Activated T-helper 9 cell treated with anti-CD3 and anti-CD28 coated beads, Interleukin-2, amount 50 U/mL, for 16 hours (primary cell): Measurements from ENCODE around the gene SULT1A2.
"Not testable (repeated sequence)": the region's sequence is repeated elsewhere in the genome, so short reads cannot be mapped to it uniquely, and the experiment has no call there.

Experiments used
- DNase-seq: peaks from one replicate; pipeline ENCODE4 v3.0.0-alpha.2; 2020; ENCODE audit warnings: low read depth

The SULT1A2 gene

GRCh38 chr16:28558456-28558855, 38.4 kb downstream of the SULT1A2 start:
- no peak for DNase-seq

- no peak for DNase-seq
Measured at GRCh38 chr16:28556914-28557320, 39.9 kb downstream of the SULT1A2 start.

GRCh38 chr16:28555561-28555960, 41.3 kb downstream of the SULT1A2 start:
- no peak for DNase-seq

GRCh38 chr16:28554634-28555423, 42.0 kb downstream of the SULT1A2 start:
- no peak for DNase-seq

- DNase-seq: peak; percentile 87
Measured at GRCh38 chr16:28553776-28554633, 42.8 kb downstream of the SULT1A2 start, which contains the start of gene SGF29. TSS of gene SGF29 (plus strand) at chr16:28553920. CDS start at chr16:28581070, 27,150 bp downstream.

GRCh38 chr16:28549301-28549899, 47.5 kb downstream of the SULT1A2 start:
- DNase-seq: no peak

- DNase-seq: no peak
Measured at GRCh38 chr16:28548306-28548802, 48.5 kb downstream of the SULT1A2 start.

- no peak for DNase-seq
Measured at GRCh38 chr16:28546626-28547025, 50.2 kb downstream of the SULT1A2 start.

GRCh38 chr16:28545964-28546363, 50.9 kb downstream of the SULT1A2 start:
- DNase-seq: not testable (repeated sequence)

GRCh38 chr16:28544998-28545397, 51.9 kb downstream of the SULT1A2 start:
- no peak for DNase-seq

- no peak for DNase-seq
Measured at GRCh38 chr16:28543072-28543471, 53.8 kb downstream of the SULT1A2 start.

GRCh38 chr16:28542646-28543045, 54.2 kb downstream of the SULT1A2 start:
- DNase-seq: no peak
